GM12874 (cell line): ENCODE results near the gene TNRC6C.
A peak's percentile ranks its signal among the peaks of the same experiment; 100 is the strongest.

Experiments used
- CTCF ChIP-seq: IDR thresholded peaks from 2 replicates; pipeline ENCODE4 v1.5.1; 2011; ENCODE audit warnings: low read depth, mild to moderate bottlenecking, control low read depth, low read length, moderate library complexity; ENCODE audit not compliant: insufficient read depth

The TNRC6C gene

GRCh38 chr17:78122216-78122930 lies 163.9 kb downstream of the TNRC6C start:
- TF ChIP-seq CTCF, result no peak

GRCh38 chr17:78122931-78123249 lies 164.4 kb downstream of the TNRC6C start:
- no peak for TF ChIP-seq CTCF

GRCh38 chr17:78123258-78123929 lies 164.9 kb downstream of the TNRC6C start:
- TF ChIP-seq CTCF, result no peak

GRCh38 chr17:78124081-78124835 lies 165.8 kb downstream of the TNRC6C start:
- TF ChIP-seq CTCF, result 0 out of 2 replicates have a peak, but pooled peaks have one; percentile 3

GRCh38 chr17:78124836-78125137 lies 166.3 kb downstream of the TNRC6C start:
- TF ChIP-seq CTCF, result no peak

- no peak for TF ChIP-seq CTCF
These were observed 166.8 kb downstream of the TNRC6C start for GRCh38 chr17:78125138-78125913.
